Osteocyte (in vitro differentiated cells): ENCODE results near the gene ADRB2. TPM values are rescaled to one million over a fixed set of nuclear protein-coding genes. Genes with fewer than 3 reads are reported as not detected.

Source experiments
- DNase-seq: peaks from one replicate; pipeline ENCODE4 v3.0.0; 2021; ENCODE audit warnings: mixed read lengths; ENCODE audit not compliant: unreplicated experiment; ENCODE audit errors: extremely low spot score
- H3K27ac Mint-ChIP-seq: one replicate; pipeline ENCODE4 v1.8.0; 2021; ENCODE audit warnings: mild to moderate bottlenecking, mixed read lengths; ENCODE audit not compliant: unreplicated experiment
- H3K27me3 Mint-ChIP-seq: one replicate; pipeline ENCODE4 v1.8.0; 2021; ENCODE audit warnings: mixed read lengths; ENCODE audit not compliant: unreplicated experiment
- H3K36me3 Mint-ChIP-seq: one replicate; pipeline ENCODE4 v1.8.0; 2021; ENCODE audit warnings: mixed read lengths; ENCODE audit not compliant: unreplicated experiment
- H3K4me1 Mint-ChIP-seq: one replicate; pipeline ENCODE4 v1.8.0; 2021; ENCODE audit warnings: mixed read lengths; ENCODE audit not compliant: unreplicated experiment
- H3K4me3 Mint-ChIP-seq: one replicate; pipeline ENCODE4 v1.8.0; 2021; ENCODE audit warnings: mild to moderate bottlenecking, moderate library complexity, mixed read lengths; ENCODE audit not compliant: unreplicated experiment
- H3K9me3 Mint-ChIP-seq: one replicate; pipeline ENCODE4 v1.8.0; 2021; ENCODE audit warnings: mixed read lengths; ENCODE audit not compliant: unreplicated experiment
- CTCF ChIP-seq: fragments of 200-600 bp; sonication (generic); IDR thresholded peaks from 2 replicates; pipeline ENCODE4 v1.5.0; 2021; ENCODE audit warnings: antibody characterized with exemption, mild to moderate bottlenecking, moderate library complexity
- total RNA-seq: library from RNA; stranded (reverse); gene quantifications from 2 replicates; pipeline ENCODE4 v1.2.1, GENCODE V29; 2021

The ADRB2 gene
- total RNA-seq, 1 donor from 2014 or later: 7.1 TPM

DNA sequence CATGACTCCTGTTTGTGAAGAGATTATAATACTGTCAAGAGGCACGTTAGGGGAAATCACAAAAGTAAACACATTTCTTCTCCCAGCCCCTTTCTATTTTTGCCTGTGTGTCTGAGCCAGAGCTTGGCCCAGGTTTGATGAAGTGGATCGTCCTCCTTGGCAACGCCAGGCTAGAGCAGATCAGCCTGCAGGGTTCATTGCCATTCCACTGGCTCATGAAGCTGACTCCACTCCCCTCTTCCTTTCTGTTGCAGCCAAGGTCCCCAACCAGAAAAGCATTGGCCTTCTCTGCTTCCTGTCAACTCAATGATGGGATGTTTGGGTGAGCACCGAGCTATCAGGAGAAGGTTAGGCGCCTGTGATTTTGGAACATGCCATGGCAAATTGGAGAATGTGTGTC, 3.3 kb downstream of the ADRB2 start:
- Mint-ChIP-seq H3K9me3 (no peaks in the 10 kb centered on the region), H3K4me3 (peak overlapping the region; percentile 83), H3K4me1 (peaks cover 74% of the 10 kb centered on the region), H3K27ac (no peak overlapping the region), H3K27me3 (no peaks in the 10 kb centered on the region), H3K36me3 (no peaks in the 10 kb centered on the region)
- TF ChIP-seq CTCF: no peak
- DNase-seq: no peak

- DNase-seq: no peak
- no peaks in the 10 kb centered on the region for H3K9me3 Mint-ChIP-seq
- peaks cover 74% of the 10 kb centered on the region for H3K4me1 Mint-ChIP-seq
- peak overlapping the region; percentile 83 for H3K4me3 Mint-ChIP-seq
- H3K36me3 Mint-ChIP-seq: no peaks in the 10 kb centered on the region
- TF ChIP-seq CTCF: no peak
- no peak overlapping the region for H3K27ac Mint-ChIP-seq
- no peaks in the 10 kb centered on the region for H3K27me3 Mint-ChIP-seq
Measured at GRCh38 chr5:148830211-148830610, 3.8 kb downstream of the ADRB2 start.

DNA sequence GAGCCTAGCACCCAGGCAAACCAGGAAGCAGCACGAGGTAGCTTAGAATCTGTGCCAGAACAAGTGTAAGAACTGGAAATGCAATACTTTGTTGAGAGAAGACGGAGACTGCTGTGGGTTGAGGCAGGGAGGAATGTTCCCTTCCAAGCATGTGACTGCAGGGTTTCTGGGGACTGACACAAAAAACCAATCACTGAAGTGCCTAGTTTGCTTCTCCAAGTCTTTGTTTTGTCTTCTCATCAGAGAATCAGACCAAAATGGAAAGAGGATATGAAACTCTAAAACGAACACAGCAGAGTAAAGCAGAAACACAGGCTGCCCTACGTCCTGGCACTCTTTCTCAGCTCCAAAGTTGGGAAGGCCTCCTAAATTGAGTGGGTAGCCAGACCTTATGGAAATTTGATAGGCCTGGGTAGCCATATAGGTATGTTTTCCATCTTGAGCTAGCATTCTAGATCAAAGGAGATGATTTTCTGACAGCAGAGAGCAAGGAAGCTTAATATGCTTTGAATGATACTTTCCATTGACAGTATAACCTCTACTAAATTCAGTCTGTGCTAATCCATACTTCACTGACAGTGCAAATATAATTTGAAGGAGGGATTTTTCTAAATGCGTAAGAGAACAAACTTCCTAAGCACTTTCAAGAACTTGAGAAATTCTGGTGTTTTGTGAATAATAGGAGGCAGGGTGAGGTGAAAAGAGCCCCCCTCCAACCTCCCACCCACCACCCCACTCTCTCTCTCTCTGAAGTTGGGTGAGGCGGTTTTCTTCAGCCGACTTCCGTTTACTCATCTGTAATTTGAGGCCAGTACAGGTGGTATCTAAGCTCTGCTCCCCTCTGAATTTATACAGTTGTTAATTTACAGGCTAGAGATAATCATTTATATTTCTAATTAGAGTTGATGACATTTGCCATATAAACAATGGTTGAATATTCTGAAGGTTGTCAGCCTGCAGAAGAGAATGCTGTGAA, 5.5 kb downstream of the ADRB2 start:
- peak overlapping the region; percentile 14 for H3K4me3 Mint-ChIP-seq
- no peak for DNase-seq
- peaks cover 67% of the 10 kb centered on the region for H3K4me1 Mint-ChIP-seq
- H3K27me3 Mint-ChIP-seq: no peaks in the 10 kb centered on the region
- no peak for TF ChIP-seq CTCF
- no peak overlapping the region for H3K27ac Mint-ChIP-seq
- H3K9me3 Mint-ChIP-seq: no peaks in the 10 kb centered on the region
- no peaks in the 10 kb centered on the region for H3K36me3 Mint-ChIP-seq

- no peak for TF ChIP-seq CTCF
- peaks cover 56% of the 10 kb centered on the region for H3K4me1 Mint-ChIP-seq
- DNase-seq: no peak
- H3K27me3 Mint-ChIP-seq: no peaks in the 10 kb centered on the region
- no peak overlapping the region for H3K4me3 Mint-ChIP-seq
- H3K36me3 Mint-ChIP-seq: no peaks in the 10 kb centered on the region
- no peak overlapping the region for H3K27ac Mint-ChIP-seq
- H3K9me3 Mint-ChIP-seq: no peaks in the 10 kb centered on the region
Measured at GRCh38 chr5:148833122-148833521, 6.7 kb downstream of the ADRB2 start.

- DNase-seq: no peak
- no peak overlapping the region for H3K4me3 Mint-ChIP-seq
- no peaks in the 10 kb centered on the region for H3K36me3 Mint-ChIP-seq
- H3K27me3 Mint-ChIP-seq: no peaks in the 10 kb centered on the region
- no peak overlapping the region for H3K27ac Mint-ChIP-seq
- no peaks in the 10 kb centered on the region for H3K9me3 Mint-ChIP-seq
- H3K4me1 Mint-ChIP-seq: peaks cover 48% of the 10 kb centered on the region
- TF ChIP-seq CTCF: no peak
Measured at GRCh38 chr5:148833925-148834324, 7.5 kb downstream of the ADRB2 start.
